Endodermal cell (in vitro differentiated cells): ENCODE results near the gene MMP8. TPM values are rescaled to one million over a fixed set of nuclear protein-coding genes. Genes with fewer than 3 reads are reported as not detected.

Experiments
- DNase-seq: peaks from one replicate; pipeline ENCODE4 v3.0.0-alpha.2; 2017
- H3K27ac ChIP-seq: 2 replicates; pipeline ENCODE4 v1.5.1; 2013; ENCODE audit warnings: mild to moderate bottlenecking, low read depth, low read length, moderate library complexity
- H3K27me3 ChIP-seq: 2 replicates; pipeline ENCODE4 v1.6.1; 2013; ENCODE audit warnings: mild to moderate bottlenecking, low read length, moderate library complexity; ENCODE audit not compliant: insufficient read depth, control insufficient read depth, poor library complexity, severe bottlenecking
- H3K36me3 ChIP-seq: 2 replicates; pipeline ENCODE4 v1.7.0; 2013; ENCODE audit warnings: mild to moderate bottlenecking, low read length, moderate library complexity; ENCODE audit not compliant: control insufficient read depth, insufficient read depth
- H3K4me1 ChIP-seq: one replicate; pipeline ENCODE4 v1.7.0; 2013; ENCODE audit warnings: low read length; ENCODE audit not compliant: control insufficient read depth, insufficient read depth
- H3K4me3 ChIP-seq: 2 replicates; pipeline ENCODE4 v1.5.1; 2013; ENCODE audit warnings: mild to moderate bottlenecking, low read length, moderate library complexity
- H3K9ac ChIP-seq: 2 replicates; pipeline ENCODE4 v1.6.1; 2013; ENCODE audit warnings: mild to moderate bottlenecking, low read length, moderate library complexity; ENCODE audit not compliant: poor library complexity, severe bottlenecking; ENCODE audit errors: extremely low read depth
- H3K9me3 ChIP-seq: 2 replicates; pipeline ENCODE4 v1.6.1; 2013; ENCODE audit warnings: mild to moderate bottlenecking, low read length, moderate library complexity; ENCODE audit not compliant: control insufficient read depth
- H3K27ac Mint-ChIP-seq: 2 replicates; pipeline ENCODE4 v1.8.0; 2020; ENCODE audit warnings: mixed read lengths
- H3K27me3 Mint-ChIP-seq: 2 replicates; pipeline ENCODE4 v1.8.0; 2021; ENCODE audit warnings: mild to moderate bottlenecking, mixed read lengths; ENCODE audit not compliant: insufficient read depth
- H3K36me3 Mint-ChIP-seq: 2 replicates; pipeline ENCODE4 v1.8.0; 2020; ENCODE audit warnings: low read depth, mixed read lengths
- H3K4me1 Mint-ChIP-seq: 2 replicates; pipeline ENCODE4 v1.8.0; 2020; ENCODE audit warnings: mixed read lengths
- H3K4me3 Mint-ChIP-seq: 2 replicates; pipeline ENCODE4 v1.8.0; 2020; ENCODE audit warnings: mild to moderate bottlenecking, moderate library complexity, mixed read lengths
- H3K9me3 Mint-ChIP-seq: 2 replicates; pipeline ENCODE4 v1.8.0; 2020; ENCODE audit warnings: mild to moderate bottlenecking, mixed read lengths
- CTCF ChIP-seq: fragments of 200-600 bp; sonication (generic); conservative IDR thresholded peaks from 2 replicates; pipeline ENCODE4 v1.5.0; 2021; ENCODE audit warnings: antibody characterized with exemption, mild to moderate bottlenecking
- WGBS, 2 experiments: methylation state at CpG; one replicate each; pipeline versions ENCODE4 v1.1.5 to v1.1.7; 2013; ENCODE audit warnings: missing lambda C conversion rate in 2 of 2, mixed read lengths in 1 of 2; ENCODE audit not compliant: insufficient coverage in 1 of 2, insufficient read length in 1 of 2; 5-methylcytosine and 5-hydroxymethylcytosine counted together
- long read RNA-seq, 4 experiments: library from polyadenylated mRNA in 2 of 4; library from RNA in 1 of 4; library from capped mRNA in 1 of 4; stranded (forward) in 3 of 4; unstranded in 1 of 4; transcript quantifications; one replicate each; pipeline ENCODE4 v2.0.0, GENCODE V29; 2020 to 2021; ENCODE audit warnings: inconsistent platforms in 1 of 4
- polyA plus RNA-seq, 2 experiments: library from polyadenylated mRNA; stranded (reverse); fragments of 50-300 nt; gene quantifications; one replicate each; pipeline ENCODE4 v1.2.3, GENCODE V29; 2013
- total RNA-seq, 2 donors: library from RNA; stranded (reverse); fragmentation: NEBNext Ultra II Directional in 1 of 2; extraction: Animal tissue kit (Norgen Biotek cat#: 25700) in 1 of 2; gene quantifications; 2 replicates in 1 of 2; 3 replicates in 1 of 2; pipeline ENCODE4 v1.2.1, GENCODE V29; 2021

The MMP8 gene
- total RNA-seq, result not detected
- polyA plus RNA-seq (2013, experiment 1 of 2), result not detected
- polyA plus RNA-seq (2013, experiment 2 of 2), result not detected
- long read RNA-seq, experiment 1, result 0 reads
- long read RNA-seq, experiment 2, result 0 reads
- long read RNA-seq, experiment 3, result 0 reads
- long read RNA-seq, experiment 4, result 0 reads

- no peak for TF ChIP-seq CTCF
- no peak within 1 kb of the TSS for H3K4me3 Mint-ChIP-seq
- no peak within 1 kb of the TSS for H3K4me3 ChIP-seq
- H3K4me1 Mint-ChIP-seq, result no peaks in the 10 kb centered on the region
- peaks cover 4% of the 10 kb centered on the region for H3K9me3 ChIP-seq
- no peak for DNase-seq
- 44% methylated on average over 2 of the region's 2 CpGs; no CpG with 5 or more reads in 1 of the 2 experiments for WGBS, 2 experiments
- H3K9me3 Mint-ChIP-seq, result no peaks in the 10 kb centered on the region
- no peak within 1 kb of the TSS for H3K27ac ChIP-seq
- H3K9ac ChIP-seq, result no peak within 1 kb of the TSS
- no peaks in the 10 kb centered on the region for H3K4me1 ChIP-seq
- no peaks in the 10 kb centered on the region for H3K36me3 Mint-ChIP-seq
- no peaks in the 10 kb centered on the region for H3K36me3 ChIP-seq
- H3K27ac Mint-ChIP-seq, result no peak within 1 kb of the TSS
- no peaks in the 10 kb centered on the region for H3K27me3 ChIP-seq
- no peaks in the 10 kb centered on the region for H3K27me3 Mint-ChIP-seq
These were observed at the start of gene MMP8 for GRCh38 chr11:102724904-102725500. Gene MMP8 (minus strand): TSS chr11:102724954. CDS start chr11:102724855, 99 bp downstream.

DNA sequence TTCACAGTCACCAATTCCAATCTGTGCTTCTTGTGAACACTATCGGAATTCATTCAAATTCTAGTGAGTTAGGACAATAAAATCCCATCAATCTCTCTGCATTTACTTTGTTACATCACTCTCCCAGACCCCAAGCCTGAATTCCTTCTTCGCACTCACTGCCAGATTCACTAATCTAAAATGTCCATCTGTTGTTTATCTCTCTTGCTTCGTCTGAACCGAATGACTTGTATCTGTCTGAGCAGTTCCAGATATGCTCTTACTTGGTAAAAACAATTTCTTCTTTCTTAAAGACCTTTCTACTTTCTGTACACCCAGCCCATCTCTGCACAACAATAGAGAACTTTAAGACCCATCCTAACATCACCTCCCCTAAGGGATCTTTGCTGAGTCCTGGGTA lies 48.6 kb upstream of the MMP8 start:
- no peaks in the 10 kb centered on the region for H3K4me1 ChIP-seq
- H3K27ac Mint-ChIP-seq, result no peak overlapping the region
- DNase-seq, result no peak
- H3K27me3 ChIP-seq, result no peaks in the 10 kb centered on the region
- H3K9ac ChIP-seq, result no peak overlapping the region
- H3K4me1 Mint-ChIP-seq, result no peaks in the 10 kb centered on the region
- no peak overlapping the region for H3K4me3 ChIP-seq
- no peaks in the 10 kb centered on the region for H3K27me3 Mint-ChIP-seq
- no peak for TF ChIP-seq CTCF
- no peaks in the 10 kb centered on the region for H3K36me3 ChIP-seq
- no peak overlapping the region for H3K4me3 Mint-ChIP-seq
- H3K27ac ChIP-seq, result no peak overlapping the region
- WGBS, 2 experiments, result 88 to 91% methylated on average over 4 of the region's 4 CpGs
- no peaks in the 10 kb centered on the region for H3K9me3 Mint-ChIP-seq
- no peaks in the 10 kb centered on the region for H3K36me3 Mint-ChIP-seq
- H3K9me3 ChIP-seq, result no peaks in the 10 kb centered on the region

- Mint-ChIP-seq H3K9me3 (no peaks in the 10 kb centered on the region), H3K36me3 (no peaks in the 10 kb centered on the region), H3K4me1 (no peaks in the 10 kb centered on the region), H3K4me3 (no peak overlapping the region), H3K27ac (no peak overlapping the region), H3K27me3 (no peaks in the 10 kb centered on the region)
- H3K36me3 ChIP-seq, result no peaks in the 10 kb centered on the region
- no peak overlapping the region for H3K9ac ChIP-seq
- H3K4me3 ChIP-seq, result no peak overlapping the region
- no peaks in the 10 kb centered on the region for H3K27me3 ChIP-seq
- TF ChIP-seq CTCF, result no peak
- H3K4me1 ChIP-seq, result no peaks in the 10 kb centered on the region
- no peak overlapping the region for H3K27ac ChIP-seq
- 33 to 89% methylated on average over 1 of the region's 1 CpG for WGBS, 2 experiments
- H3K9me3 ChIP-seq, result no peaks in the 10 kb centered on the region
- DNase-seq, result no peak
These were observed 46.6 kb upstream of the MMP8 start for GRCh38 chr11:102771351-102771750.
